Measurements from ENCODE around the gene DLG4. TPM values are rescaled to one million over a fixed set of nuclear protein-coding genes. Genes with fewer than 3 reads are reported as not detected.

DLG4 gene
- total and polyA plus RNA-seq, 10 donors = 3.0 to 38.5 (median 23.5) TPM

- WGBS, 5 donors = 25 to 39% (median 28%) methylated on average over 4 to 6 of the region's 6 CpGs
- no peak for TF ChIP-seq POLR2A (IDR thresholded peaks at IDR 0.05)
- TF ChIP-seq CTCF (IDR thresholded peaks at IDR 0.05 in 8 of 11, conservative IDR thresholded peaks at IDR 0.05 in 3 of 11) = no peak
- TF ChIP-seq POLR2AphosphoS5 (IDR thresholded peaks at IDR 0.05) = no peak
- intact Hi-C loops (cut with DNase I; ENCODE audit: low total_unique reads) = no loop called here
- H3K4me3 ChIP-seq = peak overlapping the region; percentile 88 to 99 (median 96)
- H3K27ac ChIP-seq = peak overlapping the region; percentile 63 to 99 (median 96)
- peaks cover 31 to 76% (median 67%) of the 10 kb centered on the region in 6 donors for H3K4me1 ChIP-seq
- H3K9me3 ChIP-seq = no peaks in the 10 kb centered on the region
- H3K36me3 ChIP-seq = peaks cover 0 to 42% (median 30%) of the 10 kb centered on the region in 6 donors
- no peak for DNase-seq
- H3K27me3 ChIP-seq (replicated peaks in 1 of 7) = no peaks in the 10 kb centered on the region
These were observed 17.7 kb upstream of the DLG4 start for GRCh38 chr17:7237266-7237760.

GRCh38 chr17:7236808-7237207 lies 17.2 kb upstream of the DLG4 start:
- Histone ChIP-seq H3K9me3 (no peaks in the 10 kb centered on the region), H3K27me3 (replicated peaks in 1 of 7) (no peaks in the 10 kb centered on the region), H3K36me3 (peaks cover 0 to 42% (median 30%) of the 10 kb centered on the region in 6 donors), H3K4me1 (peaks cover 31 to 80% (median 72%) of the 10 kb centered on the region in 6 donors), H3K4me3 (peak overlapping the region in 1 of 8 donors; percentile 99), H3K27ac (peak overlapping the region in 7 of 8 donors; percentile 63 to 99 (median 96))
- DNase-seq = peak; percentile 78
- WGBS, 5 donors = 87 to 96% (median 88%) methylated on average over 6 of the region's 6 CpGs
- TF ChIP-seq POLR2AphosphoS5 (IDR thresholded peaks at IDR 0.05) (no peak), CTCF (IDR thresholded peaks at IDR 0.05 in 8 of 11, conservative IDR thresholded peaks at IDR 0.05 in 3 of 11) (no peak), POLR2A (IDR thresholded peaks at IDR 0.05) (no peak)
- intact Hi-C loops (cut with DNase I; ENCODE audit: low total_unique reads) = no loop called here

GRCh38 chr17:7235693-7236665 lies 16.3 kb upstream of the DLG4 start:
- intact Hi-C loops (cut with DNase I; ENCODE audit: low total_unique reads) = no loop called here

More at GRCh38 chr17:7235693-7236665, 16.3 kb upstream of the DLG4 start:
- TF ChIP-seq POLR2A (IDR thresholded peaks at IDR 0.05) (no peak), CTCF (IDR thresholded peaks at IDR 0.05 in 8 of 11, conservative IDR thresholded peaks at IDR 0.05 in 3 of 11) (no peak), POLR2AphosphoS5 (IDR thresholded peaks at IDR 0.05) (peak; percentile 23 to 44 (median 24))
- WGBS, 5 donors = 82 to 92% (median 87%) methylated on average over 20 to 22 of the region's 22 CpGs
- Histone ChIP-seq H3K4me1 (peaks cover 25 to 80% (median 69%) of the 10 kb centered on the region in 6 donors), H3K4me3 (no peak overlapping the region), H3K9me3 (no peaks in the 10 kb centered on the region), H3K27ac (peak overlapping the region in 4 of 8 donors; percentile 81 to 99 (median 94)), H3K36me3 (peaks cover 0 to 37% (median 27%) of the 10 kb centered on the region in 6 donors), H3K27me3 (replicated peaks in 1 of 7) (no peaks in the 10 kb centered on the region)
- peak; percentile 75 for DNase-seq
